OCI-LY3 (cell line): Measurements from ENCODE around the gene KIF22.

Experiments used
- CTCF ChIP-seq: fragments of 200-600, 300-600 bp; sonication (generic); IDR thresholded peaks from 2 replicates; pipeline ENCODE4 v1.5.1; 2014; ENCODE audit warnings: antibody characterized with exemption, low read length, low read depth
- EZH2phosphoT487 ChIP-seq: fragments of 200-600 bp; shearing (Covaris generic); IDR thresholded peaks from 2 replicates; pipeline ENCODE4 v1.6.1; 2018; ENCODE audit warnings: antibody characterized with exemption, mixed run types, low read depth

GRCh38 chr16:29808219-29808900, 17.8 kb downstream of the KIF22 start:
- TF ChIP-seq CTCF: no peak
- no peak for TF ChIP-seq EZH2phosphoT487
